Stimulated activated naive B cell treated with anti-CD40 and anti-IgM and Interleukin-4, amounts not matched to agents 10 μg/mL and 1 μg/mL and 100 μg/mL, for 72 hours (primary cell): Measurements from ENCODE around the gene UBASH3B.

Experiments
- ATAC-seq, 2 donors: fragments of 150-1000 bp; cut with Tn5 transposase; replicated peaks; 2 replicates each; pipeline ENCODE4 v1.10.0; 2021; ENCODE audit warnings: moderate library complexity in 1 of 2
- DNase-seq: peaks from one replicate; pipeline ENCODE4 v3.0.0; 2021
- H3K27ac Mint-ChIP-seq: one replicate; pipeline ENCODE4 v1.8.0; 2022; ENCODE audit warnings: mild to moderate bottlenecking, mixed read lengths
- H3K27me3 Mint-ChIP-seq, 2 donors: one replicate each; pipeline ENCODE4 v1.8.0; 2022; ENCODE audit warnings: mixed read lengths in 2 of 2
- H3K36me3 Mint-ChIP-seq, 2 donors: one replicate each; pipeline ENCODE4 v1.8.0; 2022; ENCODE audit warnings: mixed read lengths in 2 of 2, mild to moderate bottlenecking in 1 of 2
- H3K4me1 Mint-ChIP-seq, 2 donors: one replicate each; pipeline ENCODE4 v1.8.0; 2022; ENCODE audit warnings: mixed read lengths in 2 of 2, mild to moderate bottlenecking in 1 of 2
- H3K4me3 Mint-ChIP-seq, 2 donors: one replicate each; pipeline ENCODE4 v1.8.0; 2022; ENCODE audit warnings: mild to moderate bottlenecking in 2 of 2, mixed read lengths in 2 of 2, moderate library complexity in 1 of 2
- H3K9me3 Mint-ChIP-seq, 2 donors: one replicate each; pipeline ENCODE4 v1.8.0; 2022; ENCODE audit warnings: mixed read lengths in 2 of 2, mild to moderate bottlenecking in 1 of 2

The UBASH3B gene

GRCh38 chr11:122677256-122677655, 21.7 kb downstream of the UBASH3B start:
- Mint-ChIP-seq H3K9me3 (no peaks in the 10 kb centered on the region), H3K27me3 (peaks cover 0 to 5% of the 10 kb centered on the region in 2 donors), H3K36me3 (peaks cover 7 to 12% of the 10 kb centered on the region in 2 donors), H3K4me3 (no peak overlapping the region), H3K4me1 (peaks cover 17 to 36% of the 10 kb centered on the region in 2 donors), H3K27ac (no peak overlapping the region)
- ATAC-seq (no peak), DNase-seq (no peak)

- no peaks in the 10 kb centered on the region for H3K9me3 Mint-ChIP-seq
- no peaks in the 10 kb centered on the region for H3K27me3 Mint-ChIP-seq
- no peak for ATAC-seq
- peaks cover 0 to 3% of the 10 kb centered on the region in 2 donors for H3K36me3 Mint-ChIP-seq
- no peak for DNase-seq
- H3K27ac Mint-ChIP-seq = no peak overlapping the region
- H3K4me1 Mint-ChIP-seq = peaks cover 12 to 27% of the 10 kb centered on the region in 2 donors
- H3K4me3 Mint-ChIP-seq = no peak overlapping the region
Observed at GRCh38 chr11:122678406-122678805, 22.9 kb downstream of the UBASH3B start.

GRCh38 chr11:122679466-122679865, 23.9 kb downstream of the UBASH3B start:
- ATAC-seq = no peak
- Mint-ChIP-seq H3K4me3 (no peak overlapping the region), H3K27me3 (no peaks in the 10 kb centered on the region), H3K9me3 (no peaks in the 10 kb centered on the region), H3K27ac (no peak overlapping the region), H3K36me3 (peaks cover 1 to 7% of the 10 kb centered on the region in 2 donors), H3K4me1 (peaks cover 15 to 33% of the 10 kb centered on the region in 2 donors)
- DNase-seq = no peak

- DNase-seq (no peak), ATAC-seq (no peak)
- peaks cover 1 to 4% of the 10 kb centered on the region in 2 donors for H3K36me3 Mint-ChIP-seq
- no peak overlapping the region for H3K4me3 Mint-ChIP-seq
- H3K27me3 Mint-ChIP-seq = no peaks in the 10 kb centered on the region
- no peak overlapping the region for H3K27ac Mint-ChIP-seq
- H3K4me1 Mint-ChIP-seq = peaks cover 11 to 30% of the 10 kb centered on the region in 2 donors
- no peaks in the 10 kb centered on the region for H3K9me3 Mint-ChIP-seq
Observed at GRCh38 chr11:122681070-122681469, 25.5 kb downstream of the UBASH3B start.

- H3K4me3 Mint-ChIP-seq = no peak overlapping the region
- DNase-seq (no peak), ATAC-seq (peak in 1 of 2 donors; percentile 27)
- peaks cover 4 to 6% of the 10 kb centered on the region in 2 donors for H3K36me3 Mint-ChIP-seq
- no peaks in the 10 kb centered on the region for H3K27me3 Mint-ChIP-seq
- H3K27ac Mint-ChIP-seq = no peak overlapping the region
- no peaks in the 10 kb centered on the region for H3K9me3 Mint-ChIP-seq
- H3K4me1 Mint-ChIP-seq = peaks cover 15 to 34% of the 10 kb centered on the region in 2 donors
Observed at GRCh38 chr11:122681735-122682134, 26.2 kb downstream of the UBASH3B start.

GRCh38 chr11:122682464-122682863, 26.9 kb downstream of the UBASH3B start:
- Mint-ChIP-seq H3K27me3 (no peaks in the 10 kb centered on the region), H3K36me3 (peaks cover 4 to 10% of the 10 kb centered on the region in 2 donors), H3K4me1 (peaks cover 18 to 39% of the 10 kb centered on the region in 2 donors), H3K4me3 (no peak overlapping the region), H3K9me3 (no peaks in the 10 kb centered on the region), H3K27ac (no peak overlapping the region)
- DNase-seq = no peak
- ATAC-seq = no peak

GRCh38 chr11:122685041-122685440, 29.5 kb downstream of the UBASH3B start:
- Mint-ChIP-seq H3K4me3 (no peak overlapping the region), H3K27me3 (no peaks in the 10 kb centered on the region), H3K27ac (no peak overlapping the region), H3K9me3 (no peaks in the 10 kb centered on the region), H3K36me3 (peaks cover 4 to 17% of the 10 kb centered on the region in 2 donors), H3K4me1 (peaks cover 24 to 41% of the 10 kb centered on the region in 2 donors)
- ATAC-seq = no peak
- no peak for DNase-seq

GRCh38 chr11:122686111-122686510, 30.6 kb downstream of the UBASH3B start:
- DNase-seq (no peak), ATAC-seq (no peak)
- no peak overlapping the region for H3K4me3 Mint-ChIP-seq
- peaks cover 4 to 17% of the 10 kb centered on the region in 2 donors for H3K36me3 Mint-ChIP-seq
- H3K4me1 Mint-ChIP-seq = peaks cover 28 to 50% of the 10 kb centered on the region in 2 donors
- no peak overlapping the region for H3K27ac Mint-ChIP-seq
- no peaks in the 10 kb centered on the region for H3K27me3 Mint-ChIP-seq
- no peaks in the 10 kb centered on the region for H3K9me3 Mint-ChIP-seq

- DNase-seq = no peak
- Mint-ChIP-seq H3K4me3 (no peak overlapping the region), H3K4me1 (peaks cover 46 to 81% of the 10 kb centered on the region in 2 donors), H3K36me3 (peaks cover 16 to 29% of the 10 kb centered on the region in 2 donors), H3K27me3 (peaks cover 0 to 6% of the 10 kb centered on the region in 2 donors), H3K27ac (no peak overlapping the region), H3K9me3 (no peaks in the 10 kb centered on the region)
- ATAC-seq = peak; percentile 42 to 44
Observed at GRCh38 chr11:122690384-122690783, 34.9 kb downstream of the UBASH3B start.

GRCh38 chr11:122690801-122691548, 35.5 kb downstream of the UBASH3B start:
- no peak overlapping the region for H3K27ac Mint-ChIP-seq
- peaks cover 0 to 6% of the 10 kb centered on the region in 2 donors for H3K27me3 Mint-ChIP-seq
- peaks cover 16 to 31% of the 10 kb centered on the region in 2 donors for H3K36me3 Mint-ChIP-seq
- no peak for DNase-seq
- ATAC-seq = peak; percentile 14 to 34
- H3K4me3 Mint-ChIP-seq = no peak overlapping the region
- no peaks in the 10 kb centered on the region for H3K9me3 Mint-ChIP-seq
- peaks cover 46 to 81% of the 10 kb centered on the region in 2 donors for H3K4me1 Mint-ChIP-seq

GRCh38 chr11:122691549-122692150, 36.1 kb downstream of the UBASH3B start:
- Mint-ChIP-seq H3K36me3 (peaks cover 13 to 29% of the 10 kb centered on the region in 2 donors), H3K27me3 (peaks cover 0 to 6% of the 10 kb centered on the region in 2 donors), H3K27ac (peak overlapping the region; percentile 37), H3K4me3 (no peak overlapping the region), H3K4me1 (peaks cover 44 to 81% of the 10 kb centered on the region in 2 donors), H3K9me3 (no peaks in the 10 kb centered on the region)
- no peak for DNase-seq
- no peak for ATAC-seq

GRCh38 chr11:122692444-122692843, 36.9 kb downstream of the UBASH3B start:
- H3K4me1 Mint-ChIP-seq = peaks cover 45 to 81% of the 10 kb centered on the region in 2 donors
- H3K27ac Mint-ChIP-seq = no peak overlapping the region
- no peak for ATAC-seq
- H3K36me3 Mint-ChIP-seq = peaks cover 14 to 25% of the 10 kb centered on the region in 2 donors
- no peak overlapping the region for H3K4me3 Mint-ChIP-seq
- peaks cover 0 to 6% of the 10 kb centered on the region in 2 donors for H3K27me3 Mint-ChIP-seq
- no peak for DNase-seq
- H3K9me3 Mint-ChIP-seq = no peaks in the 10 kb centered on the region

GRCh38 chr11:122695076-122695615, 39.6 kb downstream of the UBASH3B start:
- Mint-ChIP-seq H3K4me3 (no peak overlapping the region), H3K4me1 (peaks cover 56 to 93% of the 10 kb centered on the region in 2 donors), H3K27me3 (peaks cover 0 to 6% of the 10 kb centered on the region in 2 donors), H3K27ac (no peak overlapping the region), H3K36me3 (peaks cover 21 to 27% of the 10 kb centered on the region in 2 donors), H3K9me3 (no peaks in the 10 kb centered on the region)
- ATAC-seq (no peak), DNase-seq (no peak)

- Mint-ChIP-seq H3K27me3 (peaks cover 0 to 6% of the 10 kb centered on the region in 2 donors), H3K4me3 (peak overlapping the region; percentile 60 to 65), H3K36me3 (peaks cover 21 to 27% of the 10 kb centered on the region in 2 donors), H3K4me1 (peaks cover 54 to 93% of the 10 kb centered on the region in 2 donors), H3K27ac (peak overlapping the region; percentile 53), H3K9me3 (no peaks in the 10 kb centered on the region)
- peak; percentile 65 to 71 for ATAC-seq
- peak; percentile 65 for DNase-seq
Observed at GRCh38 chr11:122696662-122697061, 41.1 kb downstream of the UBASH3B start.
